Fibroblast of villous mesenchyme (primary cell): ENCODE measurements around the gene TNS3. TPM values are rescaled to one million over a fixed set of nuclear protein-coding genes. Genes with fewer than 3 reads are reported as not detected.

Source experiments
- DNase-seq: peaks from one replicate; pipeline ENCODE4 v3.0.0-alpha.2; 2010; ENCODE audit warnings: low read depth
- H3K4me3 ChIP-seq: 2 replicates; pipeline ENCODE4 v1.5.1; 2011; ENCODE audit warnings: low read depth, mild to moderate bottlenecking, low read length
- total RNA-seq: library from RNA; depleted of rRNA; stranded (reverse); fragments of >200 nt; gene quantifications from 2 replicates; pipeline ENCODE4 v1.2.3, GENCODE V29; 2012
- TF ChIP-seq, protein P1 (sequence below): IDR thresholded peaks from 2 replicates; pipeline ENCODE4 v1.5.1; 2012; ENCODE audit warnings: low read depth, mild to moderate bottlenecking, low read length; ENCODE audit not compliant: insufficient read depth

The TNS3 gene
- total RNA-seq, 1 donor, result 202 TPM

- no peak for DNase-seq
- H3K4me3 ChIP-seq, result no peak overlapping the region
- TF ChIP-seq, protein P1, sequence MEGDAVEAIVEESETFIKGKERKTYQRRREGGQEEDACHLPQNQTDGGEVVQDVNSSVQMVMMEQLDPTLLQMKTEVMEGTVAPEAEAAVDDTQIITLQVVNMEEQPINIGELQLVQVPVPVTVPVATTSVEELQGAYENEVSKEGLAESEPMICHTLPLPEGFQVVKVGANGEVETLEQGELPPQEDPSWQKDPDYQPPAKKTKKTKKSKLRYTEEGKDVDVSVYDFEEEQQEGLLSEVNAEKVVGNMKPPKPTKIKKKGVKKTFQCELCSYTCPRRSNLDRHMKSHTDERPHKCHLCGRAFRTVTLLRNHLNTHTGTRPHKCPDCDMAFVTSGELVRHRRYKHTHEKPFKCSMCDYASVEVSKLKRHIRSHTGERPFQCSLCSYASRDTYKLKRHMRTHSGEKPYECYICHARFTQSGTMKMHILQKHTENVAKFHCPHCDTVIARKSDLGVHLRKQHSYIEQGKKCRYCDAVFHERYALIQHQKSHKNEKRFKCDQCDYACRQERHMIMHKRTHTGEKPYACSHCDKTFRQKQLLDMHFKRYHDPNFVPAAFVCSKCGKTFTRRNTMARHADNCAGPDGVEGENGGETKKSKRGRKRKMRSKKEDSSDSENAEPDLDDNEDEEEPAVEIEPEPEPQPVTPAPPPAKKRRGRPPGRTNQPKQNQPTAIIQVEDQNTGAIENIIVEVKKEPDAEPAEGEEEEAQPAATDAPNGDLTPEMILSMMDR, result no peak
These were observed 24.6 kb downstream of the TNS3 start for GRCh38 chr7:47557317-47557693.

GRCh38 chr7:47556511-47557180 is 25.3 kb downstream of the TNS3 start:
- TF ChIP-seq, protein P1, result no peak
- DNase-seq, result peak; percentile 75
- no peak overlapping the region for H3K4me3 ChIP-seq

DNA sequence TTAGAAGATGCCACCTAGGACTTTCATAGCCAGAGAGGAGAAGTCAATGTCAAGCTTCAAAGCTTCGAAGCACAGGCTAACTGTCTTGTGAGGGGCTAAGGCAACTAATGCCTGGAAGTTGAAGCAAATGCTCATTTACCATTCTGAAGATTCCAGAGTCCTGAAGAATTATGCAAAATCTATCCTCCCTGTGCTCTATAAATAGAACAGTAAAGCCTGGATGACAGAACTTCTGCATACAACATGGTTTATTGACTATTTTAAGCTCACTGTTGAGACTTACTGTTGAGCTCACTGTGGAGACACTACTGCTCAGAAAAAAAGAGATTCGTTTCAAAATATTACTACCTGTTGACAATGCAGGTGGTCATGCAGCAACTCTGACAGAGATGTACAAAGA is 28.6 kb downstream of the TNS3 start:
- no peak overlapping the region for H3K4me3 ChIP-seq
- DNase-seq, result peak; percentile 60
- TF ChIP-seq, protein P1, result no peak

DNA sequence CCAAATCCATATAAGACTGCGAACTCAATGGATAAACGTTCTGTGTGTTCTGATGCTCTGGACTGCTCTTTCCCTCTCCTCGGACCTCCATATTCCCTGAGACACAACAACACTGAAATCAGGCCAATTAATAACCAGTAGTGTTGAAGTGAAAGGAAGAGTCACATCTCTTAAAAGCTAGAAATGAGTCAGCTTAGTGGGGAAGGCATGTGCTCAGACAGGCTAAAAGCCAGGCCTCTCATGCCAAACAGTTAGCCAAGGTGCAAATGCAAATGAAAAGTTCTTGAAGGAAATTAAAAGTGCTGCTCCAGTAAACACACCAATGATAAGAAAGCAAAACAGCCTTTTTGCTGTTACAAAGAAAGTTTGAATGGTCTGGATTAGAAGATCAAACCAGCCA is 29.3 kb downstream of the TNS3 start:
- TF ChIP-seq, protein P1, result no peak
- peak; percentile 83 for DNase-seq
- H3K4me3 ChIP-seq, result no peak overlapping the region

GRCh38 chr7:47551668-47552440 is 30.1 kb downstream of the TNS3 start:
- TF ChIP-seq, protein P1, result no peak
- peak; percentile 53 for DNase-seq
- H3K4me3 ChIP-seq, result no peak overlapping the region

DNA sequence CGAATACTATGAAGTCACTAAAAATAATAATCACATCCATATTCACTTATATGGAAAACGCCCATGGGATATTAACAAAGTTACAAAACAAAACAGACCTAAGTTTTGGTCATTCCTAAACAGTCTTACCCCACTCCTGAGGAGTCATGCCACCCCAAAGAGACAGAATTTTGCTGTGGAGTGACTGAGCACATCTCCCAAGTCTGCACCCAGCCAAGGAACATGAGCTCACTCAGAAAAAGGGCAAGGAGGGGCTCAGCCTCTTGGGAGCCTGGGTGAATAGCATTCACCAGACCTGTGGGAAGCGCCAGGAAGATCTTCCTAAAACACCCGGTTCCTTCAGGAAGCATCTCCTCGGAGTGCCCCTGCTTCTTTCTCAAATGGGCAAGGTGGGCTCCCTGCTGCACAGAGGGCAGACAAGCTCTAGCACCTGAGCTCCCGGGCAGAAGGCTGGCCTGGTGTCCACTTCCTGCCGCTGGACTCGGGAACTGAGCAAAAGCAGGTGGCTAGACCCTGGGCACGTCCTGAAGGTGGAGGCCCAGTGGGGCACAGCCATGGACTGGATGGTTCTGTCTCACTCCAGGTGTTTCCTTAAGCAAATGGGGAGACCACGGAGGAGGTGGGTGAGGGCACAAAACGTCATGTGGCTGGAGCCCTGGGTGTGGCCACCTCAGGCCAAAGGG is 31.0 kb downstream of the TNS3 start:
- no peak overlapping the region for H3K4me3 ChIP-seq
- TF ChIP-seq, protein P1, result no peak
- no peak for DNase-seq
